Activated naive CD8-positive, alpha-beta T cell treated with anti-CD3 and anti-CD28 coated beads, Interleukin-2, amount 50 U/mL, for 24 hours (primary cell): ENCODE measurements around the gene EFL1.

Source experiments
- ATAC-seq: fragments of 150-1000 bp; cut with Tn5 transposase; one replicate; pipeline ENCODE4 v1.10.0; 2021
- DNase-seq: peaks from one replicate; pipeline ENCODE4 v3.0.0; 2021
- H3K27ac Mint-ChIP-seq: one replicate; pipeline ENCODE4 v1.8.0; 2021; ENCODE audit warnings: mild to moderate bottlenecking, mixed read lengths
- H3K27me3 Mint-ChIP-seq: one replicate; pipeline ENCODE4 v1.8.0; 2021; ENCODE audit warnings: mixed read lengths
- H3K36me3 Mint-ChIP-seq: one replicate; pipeline ENCODE4 v1.8.0; 2021; ENCODE audit warnings: low read depth, mixed read lengths
- H3K4me1 Mint-ChIP-seq: one replicate; pipeline ENCODE4 v1.8.0; 2021; ENCODE audit warnings: mixed read lengths
- H3K4me3 Mint-ChIP-seq: one replicate; pipeline ENCODE4 v1.8.0; 2021; ENCODE audit warnings: mild to moderate bottlenecking, moderate library complexity, mixed read lengths
- H3K9me3 Mint-ChIP-seq: one replicate; pipeline ENCODE4 v1.8.0; 2021; ENCODE audit warnings: mixed read lengths

The EFL1 gene

DNA sequence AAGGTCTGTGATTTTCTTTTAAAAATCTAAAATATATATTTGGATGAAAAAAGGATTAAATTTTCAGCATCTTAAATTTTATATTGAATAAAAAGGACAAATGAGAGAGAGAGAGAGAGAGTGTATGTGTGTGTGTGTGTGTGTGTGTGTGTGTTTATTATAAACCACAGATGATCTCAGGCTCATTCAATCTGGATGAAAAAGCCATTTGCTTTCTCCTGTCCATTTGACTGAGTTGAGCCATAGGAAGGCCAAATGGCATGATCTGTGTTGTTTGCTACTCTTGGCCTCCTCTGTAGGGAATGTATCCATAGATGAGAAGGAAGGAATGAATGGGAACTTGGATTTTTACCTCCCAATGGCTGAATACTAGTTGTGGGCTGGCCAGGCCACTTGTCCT is 124.2 kb downstream of the EFL1 start:
- Mint-ChIP-seq H3K27ac (no peak overlapping the region), H3K36me3 (peaks cover 12% of the 10 kb centered on the region), H3K9me3 (no peaks in the 10 kb centered on the region), H3K4me1 (peaks cover 5% of the 10 kb centered on the region), H3K4me3 (no peak overlapping the region), H3K27me3 (no peaks in the 10 kb centered on the region)
- DNase-seq, result no peak
- ATAC-seq, result no peak

- Mint-ChIP-seq H3K9me3 (no peaks in the 10 kb centered on the region), H3K4me3 (no peak overlapping the region), H3K27ac (no peak overlapping the region), H3K36me3 (peaks cover 12% of the 10 kb centered on the region), H3K27me3 (no peaks in the 10 kb centered on the region), H3K4me1 (peaks cover 5% of the 10 kb centered on the region)
- DNase-seq, result no peak
- no peak for ATAC-seq
Measured at GRCh38 chr15:82137261-82137660, 125.3 kb downstream of the EFL1 start.

- ATAC-seq, result no peak
- Mint-ChIP-seq H3K4me1 (peaks cover 5% of the 10 kb centered on the region), H3K4me3 (no peak overlapping the region), H3K36me3 (peaks cover 17% of the 10 kb centered on the region), H3K27me3 (no peaks in the 10 kb centered on the region), H3K9me3 (no peaks in the 10 kb centered on the region), H3K27ac (no peak overlapping the region)
- no peak for DNase-seq
Measured at GRCh38 chr15:82136120-82136519, 126.4 kb downstream of the EFL1 start.

DNA sequence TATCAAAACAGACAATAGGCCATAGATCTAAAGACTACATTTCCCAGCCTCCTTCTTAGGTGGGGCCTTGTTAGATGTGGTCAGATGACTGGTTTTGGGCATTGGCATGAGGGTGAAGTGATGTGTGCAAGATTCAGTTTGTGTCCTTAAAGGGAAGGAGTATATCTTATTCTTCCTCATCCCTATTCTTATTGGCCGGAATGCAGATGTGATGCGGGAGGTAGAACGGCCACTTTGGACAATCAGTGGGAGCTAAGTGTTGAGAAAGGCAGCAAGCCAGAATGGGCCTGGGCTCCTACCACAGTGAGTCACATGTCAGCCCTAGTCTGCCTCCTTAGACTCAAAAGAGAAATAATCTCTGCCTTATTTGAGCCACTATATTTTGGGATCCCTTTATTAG is 126.9 kb downstream of the EFL1 start:
- Mint-ChIP-seq H3K9me3 (no peaks in the 10 kb centered on the region), H3K27me3 (no peaks in the 10 kb centered on the region), H3K4me1 (peaks cover 5% of the 10 kb centered on the region), H3K4me3 (no peak overlapping the region), H3K27ac (no peak overlapping the region), H3K36me3 (peaks cover 17% of the 10 kb centered on the region)
- DNase-seq, result no peak
- no peak for ATAC-seq

GRCh38 chr15:82134461-82134860 is 128.1 kb downstream of the EFL1 start:
- Mint-ChIP-seq H3K9me3 (no peaks in the 10 kb centered on the region), H3K27ac (no peak overlapping the region), H3K27me3 (no peaks in the 10 kb centered on the region), H3K36me3 (peaks cover 20% of the 10 kb centered on the region), H3K4me3 (no peak overlapping the region), H3K4me1 (no peaks in the 10 kb centered on the region)
- DNase-seq (no peak), ATAC-seq (no peak)

DNA sequence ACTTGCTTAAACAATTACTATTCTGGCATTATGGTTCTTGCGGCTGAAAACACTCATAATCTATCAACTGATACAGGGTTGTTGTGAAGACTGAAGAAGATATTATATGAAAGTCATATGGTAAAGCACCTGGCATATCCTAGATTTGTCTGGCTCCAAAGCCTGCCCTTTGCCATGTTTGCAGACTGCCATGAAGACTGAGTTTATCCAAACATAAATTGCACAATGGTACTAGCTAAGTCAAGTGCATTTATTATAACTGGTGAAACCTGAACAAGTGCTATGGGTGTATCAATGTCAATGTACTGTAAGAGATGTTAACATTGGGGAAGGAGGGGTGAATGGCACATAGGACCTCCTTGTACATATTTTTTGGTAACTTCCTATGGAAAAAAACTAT is 129.3 kb downstream of the EFL1 start:
- Mint-ChIP-seq H3K4me3 (no peak overlapping the region), H3K36me3 (peaks cover 22% of the 10 kb centered on the region), H3K27me3 (no peaks in the 10 kb centered on the region), H3K4me1 (peaks cover 8% of the 10 kb centered on the region), H3K9me3 (no peaks in the 10 kb centered on the region), H3K27ac (no peak overlapping the region)
- DNase-seq (no peak), ATAC-seq (no peak)

DNA sequence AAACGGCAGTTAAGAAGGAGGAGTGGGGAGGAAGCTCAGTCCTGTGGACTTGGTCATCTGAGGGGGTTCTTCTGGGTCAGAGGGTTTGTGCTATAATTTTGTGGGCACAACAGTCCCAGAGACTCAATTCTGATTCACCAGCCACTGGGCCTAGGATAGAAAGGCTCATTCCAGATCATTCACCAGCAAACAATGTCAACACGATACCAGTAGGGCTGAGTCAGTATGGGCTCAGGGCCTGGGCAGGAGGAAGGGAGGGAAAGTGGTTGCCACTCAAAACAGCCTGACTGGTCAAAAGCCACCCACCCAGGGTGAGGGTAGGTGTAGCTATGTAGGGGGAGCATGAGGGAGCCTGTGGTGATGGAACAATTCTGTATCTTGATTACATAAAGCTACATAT is 129.8 kb downstream of the EFL1 start:
- no peak for ATAC-seq
- no peak overlapping the region for H3K4me3 Mint-ChIP-seq
- DNase-seq, result no peak
- peaks cover 20% of the 10 kb centered on the region for H3K36me3 Mint-ChIP-seq
- no peaks in the 10 kb centered on the region for H3K9me3 Mint-ChIP-seq
- no peak overlapping the region for H3K27ac Mint-ChIP-seq
- H3K27me3 Mint-ChIP-seq, result no peaks in the 10 kb centered on the region
- peaks cover 8% of the 10 kb centered on the region for H3K4me1 Mint-ChIP-seq

- Mint-ChIP-seq H3K4me1 (peaks cover 8% of the 10 kb centered on the region), H3K9me3 (no peaks in the 10 kb centered on the region), H3K27ac (no peak overlapping the region), H3K27me3 (no peaks in the 10 kb centered on the region), H3K4me3 (no peak overlapping the region), H3K36me3 (peaks cover 17% of the 10 kb centered on the region)
- ATAC-seq, result no peak
- no peak for DNase-seq
Measured at GRCh38 chr15:82132096-82132495, 130.4 kb downstream of the EFL1 start.

DNA sequence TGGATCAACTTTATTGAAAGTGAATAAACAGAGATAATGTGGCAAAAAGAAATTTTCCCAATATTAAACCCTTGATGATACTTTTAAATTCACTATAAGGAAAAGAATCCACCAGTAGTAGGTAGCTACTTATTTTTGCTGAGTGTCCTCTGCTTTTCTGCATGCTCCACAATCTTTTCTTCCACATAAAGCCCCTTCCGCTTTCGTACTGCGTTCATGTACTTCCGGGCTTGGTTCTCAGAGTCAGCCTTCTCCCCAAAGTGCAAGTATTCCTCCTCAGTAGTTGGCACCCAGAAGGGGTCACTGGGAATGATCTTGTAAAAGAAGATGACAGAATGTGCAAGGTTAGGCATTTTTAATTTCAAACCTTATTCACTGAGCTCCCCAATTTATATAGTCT is 132.3 kb downstream of the EFL1 start:
- Mint-ChIP-seq H3K9me3 (no peaks in the 10 kb centered on the region), H3K36me3 (peaks cover 15% of the 10 kb centered on the region), H3K4me3 (no peak overlapping the region), H3K4me1 (peaks cover 8% of the 10 kb centered on the region), H3K27me3 (no peaks in the 10 kb centered on the region), H3K27ac (no peak overlapping the region)
- ATAC-seq, result no peak
- no peak for DNase-seq

- H3K27me3 Mint-ChIP-seq, result no peaks in the 10 kb centered on the region
- H3K27ac Mint-ChIP-seq, result no peak overlapping the region
- H3K36me3 Mint-ChIP-seq, result peaks cover 19% of the 10 kb centered on the region
- H3K4me1 Mint-ChIP-seq, result peaks cover 8% of the 10 kb centered on the region
- no peak overlapping the region for H3K4me3 Mint-ChIP-seq
- H3K9me3 Mint-ChIP-seq, result no peaks in the 10 kb centered on the region
- no peak for ATAC-seq
- no peak for DNase-seq
Measured at GRCh38 chr15:82129761-82130160, 132.8 kb downstream of the EFL1 start.

- no peak for DNase-seq
- no peaks in the 10 kb centered on the region for H3K9me3 Mint-ChIP-seq
- peaks cover 8% of the 10 kb centered on the region for H3K4me1 Mint-ChIP-seq
- H3K27me3 Mint-ChIP-seq, result no peaks in the 10 kb centered on the region
- H3K36me3 Mint-ChIP-seq, result peaks cover 19% of the 10 kb centered on the region
- no peak for ATAC-seq
- H3K27ac Mint-ChIP-seq, result no peak overlapping the region
- H3K4me3 Mint-ChIP-seq, result no peak overlapping the region
Measured at GRCh38 chr15:82129149-82129692, 133.3 kb downstream of the EFL1 start.

GRCh38 chr15:82128401-82129148 is 134.0 kb downstream of the EFL1 start:
- no peak for DNase-seq
- ATAC-seq, result peak; percentile 45
- Mint-ChIP-seq H3K4me1 (peaks cover 8% of the 10 kb centered on the region), H3K36me3 (peaks cover 19% of the 10 kb centered on the region), H3K27ac (peak overlapping the region; percentile 3), H3K27me3 (no peaks in the 10 kb centered on the region), H3K9me3 (no peaks in the 10 kb centered on the region), H3K4me3 (no peak overlapping the region)

DNA sequence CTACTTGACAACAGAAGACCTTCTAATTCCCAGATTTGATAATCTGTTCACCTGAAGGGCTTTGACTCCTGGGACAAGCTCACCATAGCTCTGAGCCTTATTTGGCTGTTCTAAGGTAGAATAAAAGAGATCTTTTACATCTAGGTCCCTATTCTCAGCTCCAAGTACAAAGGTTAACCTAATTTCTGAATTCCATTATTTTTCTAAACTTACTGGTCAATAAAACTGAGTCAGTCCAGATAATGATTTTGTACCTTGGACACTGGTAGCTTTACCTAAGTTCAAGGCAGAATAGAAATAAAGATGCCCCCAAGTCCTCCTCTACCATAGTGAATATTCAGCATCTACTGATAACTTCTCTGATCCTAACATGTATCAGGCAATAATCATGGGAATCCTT is 135.0 kb downstream of the EFL1 start:
- no peak for ATAC-seq

DNA sequence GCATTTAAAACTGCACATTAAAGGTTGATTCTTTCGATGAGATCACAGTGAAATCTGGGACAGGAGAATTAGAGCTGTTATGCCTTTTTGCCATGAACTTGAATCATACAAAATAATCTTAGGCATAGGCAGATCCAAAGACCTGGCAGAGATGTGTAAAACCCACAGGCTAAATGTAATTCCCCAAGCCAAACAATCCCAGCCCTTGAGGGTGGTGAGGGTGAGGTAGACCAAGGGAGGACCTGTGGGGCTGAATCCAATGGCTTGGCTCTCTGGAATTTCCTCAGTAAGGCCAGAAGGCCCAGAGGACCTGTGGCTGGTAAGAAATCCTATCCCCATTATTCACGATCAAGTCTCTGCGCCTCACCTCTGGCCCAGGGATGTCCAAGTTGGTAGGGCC is 136.2 kb downstream of the EFL1 start:
- Mint-ChIP-seq H3K27me3 (no peaks in the 10 kb centered on the region), H3K36me3 (peaks cover 18% of the 10 kb centered on the region), H3K4me3 (no peak overlapping the region), H3K9me3 (no peaks in the 10 kb centered on the region), H3K27ac (no peak overlapping the region), H3K4me1 (peaks cover 8% of the 10 kb centered on the region)
- DNase-seq (no peak), ATAC-seq (no peak)

More for the DNA sequence above, 135.0 kb downstream of the EFL1 start:
- H3K9me3 Mint-ChIP-seq, result no peaks in the 10 kb centered on the region
- H3K4me1 Mint-ChIP-seq, result peaks cover 8% of the 10 kb centered on the region
- no peak overlapping the region for H3K4me3 Mint-ChIP-seq
- no peak overlapping the region for H3K27ac Mint-ChIP-seq
- no peaks in the 10 kb centered on the region for H3K27me3 Mint-ChIP-seq
- no peak for DNase-seq
- peaks cover 22% of the 10 kb centered on the region for H3K36me3 Mint-ChIP-seq

GRCh38 chr15:82124331-82125263 is 137.9 kb downstream of the EFL1 start:
- ATAC-seq, result no peak
- H3K27ac Mint-ChIP-seq, result no peak overlapping the region
- no peaks in the 10 kb centered on the region for H3K9me3 Mint-ChIP-seq
- peaks cover 15% of the 10 kb centered on the region for H3K36me3 Mint-ChIP-seq
- H3K4me1 Mint-ChIP-seq, result peaks cover 8% of the 10 kb centered on the region
- H3K4me3 Mint-ChIP-seq, result no peak overlapping the region
- H3K27me3 Mint-ChIP-seq, result no peaks in the 10 kb centered on the region
- DNase-seq, result no peak
